GM03348 (cell line): ENCODE results near the gene TSHZ3.

Experiments
- DNase-seq: peaks from one replicate; pipeline ENCODE4 v3.0.0; 2012; ENCODE audit warnings: low spot score

Gene TSHZ3

GRCh38 chr19:31312009-31312676 is 37.1 kb downstream of the TSHZ3 start:
- DNase-seq, result peak; percentile 80

GRCh38 chr19:31310432-31311133 is 38.7 kb downstream of the TSHZ3 start:
- no peak for DNase-seq

GRCh38 chr19:31308781-31309180 is 40.5 kb downstream of the TSHZ3 start:
- DNase-seq, result no peak

- no peak for DNase-seq
These were observed 42.1 kb downstream of the TSHZ3 start for GRCh38 chr19:31307071-31307669.

- DNase-seq, result no peak
These were observed 43.1 kb downstream of the TSHZ3 start for GRCh38 chr19:31306006-31306753.

- DNase-seq, result no peak
These were observed 44.4 kb downstream of the TSHZ3 start for GRCh38 chr19:31304831-31305312.

GRCh38 chr19:31303262-31303815 is 45.9 kb downstream of the TSHZ3 start:
- no peak for DNase-seq

GRCh38 chr19:31301306-31301980 is 47.8 kb downstream of the TSHZ3 start:
- DNase-seq, result no peak

GRCh38 chr19:31300422-31300821 is 48.8 kb downstream of the TSHZ3 start:
- no peak for DNase-seq

GRCh38 chr19:31299665-31300064 is 49.6 kb downstream of the TSHZ3 start:
- DNase-seq, result no peak

- DNase-seq, result no peak
These were observed 51.2 kb downstream of the TSHZ3 start for GRCh38 chr19:31297991-31298390.

- no peak for DNase-seq
These were observed 52.4 kb downstream of the TSHZ3 start for GRCh38 chr19:31296741-31297390.

GRCh38 chr19:31294189-31294588 is 55.0 kb downstream of the TSHZ3 start:
- no peak for DNase-seq

- no peak for DNase-seq
These were observed 56.5 kb downstream of the TSHZ3 start for GRCh38 chr19:31292639-31293185.

GRCh38 chr19:31290931-31291590 is 58.2 kb downstream of the TSHZ3 start:
- DNase-seq, result no peak

- DNase-seq, result no peak
These were observed 59.3 kb downstream of the TSHZ3 start for GRCh38 chr19:31289976-31290375.

- DNase-seq, result no peak
These were observed 59.8 kb downstream of the TSHZ3 start for GRCh38 chr19:31289381-31289880.

- DNase-seq, result no peak
These were observed 62.7 kb downstream of the TSHZ3 start for GRCh38 chr19:31286491-31286890.

- peak; percentile 79 for DNase-seq
These were observed 63.5 kb downstream of the TSHZ3 start for GRCh38 chr19:31285744-31286143.

- no peak for DNase-seq
These were observed 64.6 kb downstream of the TSHZ3 start for GRCh38 chr19:31284621-31285020.
